GM20000 (cell line): ENCODE results near the gene GPR35.

Source experiments
- DNase-seq: peaks from one replicate; pipeline ENCODE4 v3.0.0; 2012; ENCODE audit warnings: low spot score
- CTCF ChIP-seq: IDR thresholded peaks from 2 replicates; pipeline ENCODE4 v1.5.1; 2012; ENCODE audit warnings: mild to moderate bottlenecking, control low read depth; ENCODE audit errors: extremely low read depth, missing control alignments

The GPR35 gene, protein sequence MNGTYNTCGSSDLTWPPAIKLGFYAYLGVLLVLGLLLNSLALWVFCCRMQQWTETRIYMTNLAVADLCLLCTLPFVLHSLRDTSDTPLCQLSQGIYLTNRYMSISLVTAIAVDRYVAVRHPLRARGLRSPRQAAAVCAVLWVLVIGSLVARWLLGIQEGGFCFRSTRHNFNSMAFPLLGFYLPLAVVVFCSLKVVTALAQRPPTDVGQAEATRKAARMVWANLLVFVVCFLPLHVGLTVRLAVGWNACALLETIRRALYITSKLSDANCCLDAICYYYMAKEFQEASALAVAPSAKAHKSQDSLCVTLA

DNA sequence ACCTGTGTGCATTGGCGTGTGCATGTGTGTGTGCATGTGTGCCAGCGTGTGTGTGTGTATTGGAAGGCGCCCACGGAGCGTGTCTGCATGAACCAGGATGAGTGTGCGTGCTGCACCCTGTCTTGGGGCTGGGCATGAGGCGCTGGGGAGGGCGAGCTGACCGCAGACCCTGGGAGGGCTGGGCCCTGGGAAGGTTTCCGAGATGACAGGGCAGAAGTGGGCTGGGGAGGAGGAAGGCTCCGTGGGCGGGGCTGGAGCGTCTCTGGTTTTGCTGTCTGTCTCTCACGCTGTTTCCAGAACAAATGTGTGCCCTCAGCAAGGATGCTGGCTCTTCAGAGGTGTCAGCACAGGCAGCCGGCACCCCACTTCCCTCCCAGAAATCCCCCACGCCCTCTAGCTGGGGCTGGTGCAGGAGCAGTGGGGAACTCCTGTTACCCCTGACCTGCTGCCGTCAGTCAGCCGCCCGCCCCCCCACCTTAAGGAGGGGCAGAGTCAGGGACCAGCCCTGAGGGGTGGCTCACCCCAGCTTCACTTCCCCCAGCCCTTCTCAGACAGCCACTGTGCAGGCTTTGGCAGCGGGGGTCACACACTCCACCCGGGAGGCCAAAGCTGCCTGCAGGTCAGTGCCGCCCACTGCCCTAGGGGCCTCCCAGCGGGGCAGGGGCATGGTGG is at the start of gene GPR35:
GPR35 (plus strand) TSS at position 531 of the 672 bp plus-strand sequence. CDS start 4,473 bp downstream, outside the sequence.
- DNase-seq = peak; percentile 73
- peak; percentile 1 for TF ChIP-seq CTCF

DNA sequence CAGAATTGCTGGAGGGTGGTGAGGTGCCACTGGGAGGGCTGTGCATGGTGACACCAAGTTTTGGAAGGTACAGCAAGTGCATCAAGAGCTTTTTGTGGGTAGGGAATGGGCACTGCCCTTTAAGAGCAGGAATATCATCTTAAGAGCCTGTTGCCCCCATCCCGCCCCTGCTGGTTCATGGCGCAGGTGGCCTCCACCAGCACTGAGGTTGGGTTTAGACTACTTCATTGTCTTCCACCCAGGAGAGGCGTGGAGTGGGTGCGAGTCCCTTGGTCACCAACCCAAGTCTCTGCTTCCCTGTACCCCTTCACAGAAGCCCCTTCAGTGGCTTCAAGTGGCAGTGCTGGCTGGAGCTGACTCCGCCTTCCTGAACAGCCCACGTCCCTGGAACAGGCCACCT is 49.2 kb upstream of the GPR35 start:
- TF ChIP-seq CTCF = no peak
- DNase-seq = no peak

DNA sequence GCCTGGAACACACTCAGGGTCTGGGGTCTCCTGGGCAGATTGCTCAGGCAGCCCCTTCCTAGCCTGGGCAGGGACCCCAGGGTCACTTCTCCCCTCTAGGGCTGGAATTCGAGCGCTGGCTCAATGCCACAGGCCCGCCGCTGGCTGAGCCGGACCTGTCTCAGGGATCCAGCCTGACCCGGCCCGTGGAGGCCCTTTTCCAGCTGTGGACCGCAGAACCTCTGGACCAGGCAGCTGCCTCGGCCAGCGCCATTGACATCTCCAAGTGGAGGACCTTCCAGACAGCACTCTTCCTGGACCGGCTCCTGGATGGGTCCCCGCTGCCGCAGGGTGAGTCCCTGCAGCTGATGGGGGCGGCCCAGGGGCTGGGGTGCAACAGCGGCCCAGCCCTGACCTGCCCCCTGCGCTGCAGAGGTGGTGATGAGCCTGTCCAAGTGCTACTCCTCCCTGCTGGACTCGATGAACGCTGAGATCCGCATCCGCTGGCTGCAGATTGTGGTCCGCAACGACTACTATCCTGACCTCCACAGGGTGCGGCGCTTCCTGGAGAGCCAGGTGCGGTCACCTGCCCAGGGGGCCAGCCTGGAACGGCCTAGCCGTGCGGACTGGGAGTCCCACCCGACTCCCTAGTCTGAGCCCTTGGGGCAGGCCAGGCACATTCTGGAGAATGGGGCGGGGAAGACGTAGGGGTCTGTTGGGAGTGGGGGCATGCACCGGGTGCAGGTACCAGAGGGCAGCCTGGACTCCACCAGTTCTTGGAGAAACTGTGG is 48.7 kb upstream of the GPR35 start:
- no peak for DNase-seq
- TF ChIP-seq CTCF = no peak

DNA sequence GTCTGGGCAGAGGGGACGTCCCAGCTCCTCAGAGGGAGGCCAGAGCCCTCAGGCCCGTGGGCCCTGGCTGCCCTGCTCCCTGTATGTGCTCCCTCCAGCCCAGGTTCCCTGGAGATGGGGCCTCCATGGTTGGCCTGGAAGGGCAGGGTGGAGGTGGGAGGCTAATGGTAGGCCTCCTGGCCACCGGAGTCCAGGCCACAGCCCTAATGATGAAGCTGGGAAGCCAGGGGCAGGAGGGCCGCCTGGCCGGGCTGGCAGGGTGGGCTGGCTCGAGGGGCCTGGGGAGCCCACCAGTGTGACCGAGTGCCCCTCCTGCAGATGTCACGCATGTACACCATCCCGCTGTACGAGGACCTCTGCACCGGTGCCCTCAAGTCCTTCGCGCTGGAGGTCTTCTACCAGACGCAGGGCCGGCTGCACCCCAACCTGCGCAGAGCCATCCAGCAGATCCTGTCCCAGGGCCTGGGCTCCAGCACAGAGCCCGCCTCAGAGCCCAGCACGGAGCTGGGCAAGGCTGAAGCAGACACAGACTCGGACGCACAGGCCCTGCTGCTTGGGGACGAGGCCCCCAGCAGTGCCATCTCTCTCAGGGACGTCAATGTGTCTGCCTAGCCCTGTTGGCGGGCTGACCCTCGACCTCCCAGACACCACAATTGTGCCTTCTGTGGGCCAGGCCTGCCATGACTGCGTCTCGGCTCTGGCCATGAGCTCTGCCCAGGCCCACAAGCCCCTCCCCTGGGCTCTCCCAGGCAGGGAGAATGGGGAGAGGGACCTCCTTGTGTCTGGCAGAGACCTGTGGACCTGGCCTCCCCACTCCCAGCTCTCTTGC is 47.8 kb upstream of the GPR35 start:
- DNase-seq = no peak
- TF ChIP-seq CTCF = no peak

DNA sequence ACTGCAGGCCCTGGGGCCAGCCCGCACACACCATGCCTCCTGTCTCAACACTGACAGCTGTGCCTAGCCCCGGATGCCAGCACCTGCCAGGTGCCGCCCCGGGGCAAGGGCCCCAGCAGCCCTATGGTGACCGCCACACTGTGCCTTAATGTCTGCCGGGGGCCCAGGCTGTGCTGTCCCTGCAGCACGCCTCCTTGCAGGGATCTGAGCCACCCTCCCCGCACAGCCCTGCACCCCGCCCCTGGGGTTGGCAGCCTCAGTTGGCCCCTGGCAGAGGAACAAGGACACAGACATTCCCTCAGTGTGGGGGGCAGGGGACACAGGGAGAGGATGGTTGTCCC is 47.2 kb upstream of the GPR35 start:
- DNase-seq = no peak
- no peak for TF ChIP-seq CTCF

- TF ChIP-seq CTCF = no peak
- DNase-seq = no peak
These were observed 46.8 kb upstream of the GPR35 start for GRCh38 chr2:240578488-240578887.
